Hepatocyte (in vitro differentiated cells): ENCODE data around the gene PLPP4. TPM values are rescaled to one million over a fixed set of nuclear protein-coding genes. Genes with fewer than 3 reads are reported as not detected.

Experiments
- DNase-seq: peaks from one replicate; pipeline ENCODE4 v3.0.0-alpha.2; 2016; ENCODE audit warnings: low spot score
- H2AFZ ChIP-seq: fragments of 200-600 bp; sonication (generic); 2 replicates; pipeline ENCODE4 v1.6.0; 2016; ENCODE audit warnings: antibody characterized with exemption, mild to moderate bottlenecking
- H3K27ac ChIP-seq: fragments of 200-600 bp; sonication (generic); 2 replicates; pipeline ENCODE4 v1.5.1; 2016; ENCODE audit warnings: mild to moderate bottlenecking
- H3K27me3 ChIP-seq: fragments of 200-600 bp; sonication (generic); 2 replicates; pipeline ENCODE4 v1.6.1; 2016
- H3K36me3 ChIP-seq: fragments of 200-600 bp; sonication (generic); replicated peaks from 2 replicates; pipeline ENCODE4 v1.5.1; 2016; ENCODE audit warnings: low read depth; ENCODE audit not compliant: insufficient read depth
- H3K4me1 ChIP-seq: fragments of 200-600 bp; sonication (generic); 2 replicates; pipeline ENCODE4 v1.5.1; 2016; ENCODE audit warnings: mild to moderate bottlenecking, moderate library complexity; ENCODE audit not compliant: insufficient read depth
- H3K4me2 ChIP-seq: fragments of 200-600 bp; sonication (generic); 2 replicates; pipeline ENCODE4 v1.6.0; 2016
- H3K4me3 ChIP-seq: fragments of 200-600 bp; sonication (generic); 2 replicates; pipeline ENCODE4 v1.5.1; 2016; ENCODE audit warnings: mild to moderate bottlenecking
- H3K79me2 ChIP-seq: fragments of 200-600 bp; sonication (generic); 2 replicates; pipeline ENCODE4 v1.6.0; 2017; ENCODE audit warnings: mild to moderate bottlenecking
- H3K9me2 ChIP-seq: fragments of 200-600 bp; sonication (generic); replicated peaks from 2 replicates; pipeline ENCODE4 v1.6.0; 2017; ENCODE audit warnings: mild to moderate bottlenecking; ENCODE audit not compliant: insufficient read depth
- H3K9me3 ChIP-seq: fragments of 200-600 bp; sonication (generic); 2 replicates; pipeline ENCODE4 v1.5.1; 2016; ENCODE audit warnings: low read depth, mild to moderate bottlenecking
- H4K20me1 ChIP-seq: fragments of 200-600 bp; sonication (generic); 2 replicates; pipeline ENCODE4 v1.6.0; 2016; ENCODE audit warnings: mild to moderate bottlenecking; ENCODE audit not compliant: insufficient read depth, poor library complexity, severe bottlenecking
- EZH2 ChIP-seq: fragments of 200-600 bp; sonication (generic); IDR thresholded peaks from 2 replicates; pipeline ENCODE4 v1.6.1; 2016; ENCODE audit warnings: antibody characterized with exemption, mild to moderate bottlenecking, borderline replicate concordance
- EZH2phosphoT487 ChIP-seq: fragments of 200-600 bp; sonication (generic); IDR thresholded peaks from one replicate; pipeline ENCODE4 v1.6.1; 2018; ENCODE audit warnings: antibody characterized with exemption, mild to moderate bottlenecking, low read depth, moderate library complexity; ENCODE audit not compliant: unreplicated experiment, severe bottlenecking
- WGBS: methylation state at CpG from one replicate; pipeline ENCODE4 v1.1.6; 2016; ENCODE audit warnings: low lambda C conversion rate; ENCODE audit errors: missing lambda C conversion rate; 5-methylcytosine and 5-hydroxymethylcytosine counted together
- polyA plus RNA-seq: library from polyadenylated mRNA; unstranded; fragments of >200 nt; fragmentation: Nextera tagmentation; extraction: Ambion mirVana; gene quantifications from 2 replicates; pipeline ENCODE4 v1.2.1, GENCODE V29; 2016
- total RNA-seq: library from RNA; depleted of rRNA; stranded (reverse); fragments of >200 nt; gene quantifications from 2 replicates; pipeline ENCODE4 v1.2.3, GENCODE V29; 2014
- TF ChIP-seq, protein P1 (sequence below): fragments of 200-600 bp; sonication (generic); IDR thresholded peaks from 2 replicates; pipeline ENCODE4 v1.5.1; 2016; ENCODE audit warnings: antibody characterized with exemption, mild to moderate bottlenecking; ENCODE audit not compliant: poor library complexity

Gene PLPP4
- total and polyA plus RNA-seq, 2 experiments from 2014 or later, result 3.4 to 10.8 TPM

DNA sequence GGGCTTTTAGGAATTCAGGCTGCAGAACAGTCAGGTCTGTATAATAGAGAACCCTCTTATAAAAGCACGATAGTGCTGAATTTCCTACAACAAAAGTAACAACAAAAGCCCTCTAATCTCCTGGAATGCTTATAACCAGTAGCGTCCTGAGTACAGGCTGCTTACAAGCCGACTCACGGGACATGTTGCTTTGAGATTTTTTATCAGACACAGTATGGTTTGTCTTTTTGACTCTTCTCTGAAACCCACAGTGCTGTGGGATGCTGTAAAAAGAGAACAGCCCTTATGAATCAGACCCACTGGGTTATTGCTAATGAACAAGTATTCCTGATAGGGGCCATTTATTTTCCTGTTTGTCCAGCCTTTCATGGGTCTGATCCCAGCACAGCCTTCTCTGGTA lies 59.4 kb downstream of the PLPP4 start:
- Histone ChIP-seq H4K20me1 (no peaks in the 10 kb centered on the region), H3K27me3 (no peaks in the 10 kb centered on the region), H3K79me2 (no peaks in the 10 kb centered on the region), H3K4me2 (no peak overlapping the region), H3K4me1 (no peaks in the 10 kb centered on the region), H3K4me3 (no peak overlapping the region), H2AFZ (no peak overlapping the region), H3K27ac (no peak overlapping the region), H3K9me3 (no peaks in the 10 kb centered on the region), H3K36me3 (no peaks in the 10 kb centered on the region), H3K9me2 (no peaks in the 10 kb centered on the region)
- DNase-seq, result no peak
- WGBS, result 77% methylated on average over 4 of the region's 4 CpGs
- TF ChIP-seq, protein P1, sequence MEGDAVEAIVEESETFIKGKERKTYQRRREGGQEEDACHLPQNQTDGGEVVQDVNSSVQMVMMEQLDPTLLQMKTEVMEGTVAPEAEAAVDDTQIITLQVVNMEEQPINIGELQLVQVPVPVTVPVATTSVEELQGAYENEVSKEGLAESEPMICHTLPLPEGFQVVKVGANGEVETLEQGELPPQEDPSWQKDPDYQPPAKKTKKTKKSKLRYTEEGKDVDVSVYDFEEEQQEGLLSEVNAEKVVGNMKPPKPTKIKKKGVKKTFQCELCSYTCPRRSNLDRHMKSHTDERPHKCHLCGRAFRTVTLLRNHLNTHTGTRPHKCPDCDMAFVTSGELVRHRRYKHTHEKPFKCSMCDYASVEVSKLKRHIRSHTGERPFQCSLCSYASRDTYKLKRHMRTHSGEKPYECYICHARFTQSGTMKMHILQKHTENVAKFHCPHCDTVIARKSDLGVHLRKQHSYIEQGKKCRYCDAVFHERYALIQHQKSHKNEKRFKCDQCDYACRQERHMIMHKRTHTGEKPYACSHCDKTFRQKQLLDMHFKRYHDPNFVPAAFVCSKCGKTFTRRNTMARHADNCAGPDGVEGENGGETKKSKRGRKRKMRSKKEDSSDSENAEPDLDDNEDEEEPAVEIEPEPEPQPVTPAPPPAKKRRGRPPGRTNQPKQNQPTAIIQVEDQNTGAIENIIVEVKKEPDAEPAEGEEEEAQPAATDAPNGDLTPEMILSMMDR, result no peak
- TF ChIP-seq EZH2phosphoT487 (no peak), EZH2 (no peak)

DNA sequence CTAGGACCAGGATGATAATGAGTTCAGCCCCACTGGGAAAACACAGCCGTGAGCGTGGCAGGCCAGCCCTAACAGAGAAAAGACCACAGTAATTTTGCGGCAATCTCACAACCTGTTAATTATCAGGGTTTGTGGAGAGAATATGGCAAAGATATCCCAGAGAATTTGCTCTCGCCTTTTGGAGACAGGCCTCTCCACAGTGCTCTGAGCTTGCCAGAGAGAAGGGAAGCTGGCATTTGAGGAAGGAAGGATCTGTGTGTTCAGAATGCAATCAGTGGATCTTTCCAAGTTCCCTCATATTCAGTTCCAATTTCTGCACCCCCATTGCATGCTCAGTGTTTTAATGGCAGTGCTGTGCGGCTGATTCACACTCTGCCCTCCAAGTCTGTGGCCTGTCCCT lies 60.2 kb downstream of the PLPP4 start:
- Histone ChIP-seq H3K9me3 (no peaks in the 10 kb centered on the region), H3K27ac (no peak overlapping the region), H3K9me2 (no peaks in the 10 kb centered on the region), H3K4me3 (no peak overlapping the region), H2AFZ (no peak overlapping the region), H3K4me1 (no peaks in the 10 kb centered on the region), H4K20me1 (no peaks in the 10 kb centered on the region), H3K36me3 (no peaks in the 10 kb centered on the region), H3K4me2 (no peak overlapping the region), H3K79me2 (no peaks in the 10 kb centered on the region), H3K27me3 (no peaks in the 10 kb centered on the region)
- no peak for DNase-seq
- 92% methylated on average over 5 of the region's 5 CpGs for WGBS
- TF ChIP-seq EZH2phosphoT487 (no peak), EZH2 (no peak)
- TF ChIP-seq, protein P1, result no peak

DNA sequence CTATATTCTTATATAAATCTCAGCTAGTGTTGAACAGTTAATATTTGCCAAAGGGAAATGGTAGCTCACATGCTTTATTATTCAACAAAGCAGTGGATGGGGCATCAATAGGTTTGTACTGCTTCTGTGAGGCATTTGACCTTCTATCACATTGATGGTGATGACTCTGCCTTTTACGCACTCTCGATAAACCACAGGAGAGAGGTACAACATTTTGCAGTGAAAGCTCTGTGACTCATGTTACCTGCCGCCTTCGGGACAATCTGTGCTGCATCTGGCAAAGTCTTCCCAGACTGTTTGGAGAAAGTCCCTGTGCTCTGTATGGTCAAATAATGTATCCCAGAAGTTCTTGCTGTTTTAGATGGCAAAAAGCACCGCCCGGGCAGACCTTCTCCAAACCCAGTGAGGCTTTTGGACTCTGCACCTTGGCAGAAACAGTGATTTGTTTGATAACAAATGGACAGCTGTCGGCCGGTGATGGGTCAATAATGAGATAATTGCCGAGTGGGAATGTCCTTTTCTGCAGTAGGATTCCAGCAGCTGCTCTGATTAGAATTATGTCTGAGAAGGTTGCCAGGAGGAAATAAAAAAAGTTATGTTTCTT lies 61.0 kb downstream of the PLPP4 start:
- H3K27me3 ChIP-seq, result no peaks in the 10 kb centered on the region
- no peak overlapping the region for H3K4me3 ChIP-seq
- H3K27ac ChIP-seq, result no peak overlapping the region
- 74% methylated on average over 9 of the region's 9 CpGs for WGBS
- H3K4me1 ChIP-seq, result no peaks in the 10 kb centered on the region
- H3K79me2 ChIP-seq, result no peaks in the 10 kb centered on the region
- no peak overlapping the region for H2AFZ ChIP-seq
- H3K36me3 ChIP-seq, result no peaks in the 10 kb centered on the region
- no peaks in the 10 kb centered on the region for H4K20me1 ChIP-seq
- no peak for DNase-seq
- H3K4me2 ChIP-seq, result no peak overlapping the region
- TF ChIP-seq, protein P1, result no peak
- TF ChIP-seq EZH2phosphoT487 (no peak), EZH2 (no peak)
- H3K9me2 ChIP-seq, result no peaks in the 10 kb centered on the region
- no peaks in the 10 kb centered on the region for H3K9me3 ChIP-seq
